Mucosa of descending colon (tissue), 3 donors: ENCODE data around the gene LNX1. TPM values are rescaled to one million over a fixed set of nuclear protein-coding genes. Genes with fewer than 3 reads are reported as not detected.

Experiments used
- ATAC-seq: fragments of 200-7000 bp; cut with Tn5 transposase; one replicate; pipeline ENCODE4 v1.9.1; 2020; ENCODE audit warnings: mild to moderate bottlenecking, moderate library complexity
- DNase-seq, 3 donors: peaks; one replicate each; pipeline ENCODE4 v3.0.0-alpha.2; 2020
- H3K36me3 ChIP-seq: fragments of 200-600 bp; one replicate; pipeline ENCODE4 v1.8.0; 2021; ENCODE audit warnings: low read depth, mild to moderate bottlenecking
- H3K4me1 ChIP-seq: fragments of 200-600 bp; one replicate; pipeline ENCODE4 v1.8.0; 2021; ENCODE audit warnings: low read depth, mild to moderate bottlenecking
- H3K4me3 ChIP-seq: fragments of 200-600 bp; one replicate; pipeline ENCODE4 v1.8.0; 2021; ENCODE audit warnings: mild to moderate bottlenecking
- H3K9me3 ChIP-seq: fragments of 200-600 bp; one replicate; pipeline ENCODE4 v1.8.0; 2021; ENCODE audit warnings: mild to moderate bottlenecking
- CTCF ChIP-seq: fragments of 200-600 bp; IDR thresholded peaks from one replicate; pipeline ENCODE4 v1.8.0; 2022; ENCODE audit warnings: antibody characterized with exemption, mild to moderate bottlenecking
- intact Hi-C, 2 donors: fragments of 100-400 bp; cut with DNase I in 1 of 2; cut with micrococcal nuclease in 1 of 2; formaldehyde crosslinking; loops; one replicate each; pipeline versions ENCODE4 v1.11.0 to v1.11.1; 2022; cut with DNase I, micrococcal nuclease
- total RNA-seq, 3 donors: library from RNA; stranded (reverse); fragmentation: NEBNext Ultra II Directional in 2 of 3; extraction: Animal tissue kit (Norgen Biotek cat#: 25700) in 2 of 3; gene quantifications; one replicate each; pipeline versions ENCODE4 v1.2.1 to v1.2.4, GENCODE V29; 2021 to 2023
- donor health status: DM: no; HTN: no; CAD: no; lungs with moderate emphysema.
- donor health status: DM: no; HTN: no; CAD: no.
- donor health status: DM: no; HTN: yes; CAD: no.

The LNX1 gene
- total RNA-seq, 3 donors from 2014 or later, result 8.2 to 24.3 (median 23.2) TPM

GRCh38 chr4:53559021-53559620 lies 32.2 kb downstream of the LNX1 start:
- ATAC-seq (no peak), DNase-seq (no peak)
- intact Hi-C loops, result no loop called here

GRCh38 chr4:53558065-53558801 lies 33.1 kb downstream of the LNX1 start:
- no peak overlapping the region for H3K4me3 ChIP-seq
- no peaks in the 10 kb centered on the region for H3K4me1 ChIP-seq
- no peak for TF ChIP-seq CTCF
- no peaks in the 10 kb centered on the region for H3K36me3 ChIP-seq
- intact Hi-C loops, result no loop called here
- H3K9me3 ChIP-seq, result no peaks in the 10 kb centered on the region
- DNase-seq (no peak), ATAC-seq (no peak)

More at GRCh38 chr4:53559021-53559620, 32.2 kb downstream of the LNX1 start:
- H3K9me3 ChIP-seq, result no peaks in the 10 kb centered on the region
- TF ChIP-seq CTCF, result no peak
- no peaks in the 10 kb centered on the region for H3K4me1 ChIP-seq
- H3K36me3 ChIP-seq, result no peaks in the 10 kb centered on the region
- no peak overlapping the region for H3K4me3 ChIP-seq

GRCh38 chr4:53557669-53558064 lies 33.6 kb downstream of the LNX1 start:
- DNase-seq (no peak), ATAC-seq (no peak)
- Histone ChIP-seq H3K9me3 (no peaks in the 10 kb centered on the region), H3K4me1 (no peaks in the 10 kb centered on the region), H3K36me3 (no peaks in the 10 kb centered on the region), H3K4me3 (no peak overlapping the region)
- intact Hi-C loops, result no loop called here
- TF ChIP-seq CTCF, result no peak

- TF ChIP-seq CTCF, result no peak
- DNase-seq (no peak), ATAC-seq (no peak)
- H3K36me3 ChIP-seq, result no peaks in the 10 kb centered on the region
- no peaks in the 10 kb centered on the region for H3K4me1 ChIP-seq
- no peak overlapping the region for H3K4me3 ChIP-seq
- H3K9me3 ChIP-seq, result no peaks in the 10 kb centered on the region
- intact Hi-C loops, result no loop called here
Measured at GRCh38 chr4:53556651-53557050, 34.6 kb downstream of the LNX1 start.

GRCh38 chr4:53553486-53554210 lies 37.6 kb downstream of the LNX1 start:
- DNase-seq (no peak), ATAC-seq (no peak)
- no peaks in the 10 kb centered on the region for H3K9me3 ChIP-seq
- no peak for TF ChIP-seq CTCF
- intact Hi-C loops, result no loop called here
- H3K4me3 ChIP-seq, result no peak overlapping the region
- H3K4me1 ChIP-seq, result no peaks in the 10 kb centered on the region
- H3K36me3 ChIP-seq, result no peaks in the 10 kb centered on the region
